22Rv1 (cell line): ENCODE measurements around the gene MCM7.

Source experiments
- CTCF ChIP-seq: fragments of 450-650 bp; IDR thresholded peaks from 2 replicates; pipeline ENCODE4 v1.5.1; 2017; ENCODE audit warnings: mild to moderate bottlenecking
- ZFX ChIP-seq: fragments of 450-650 bp; IDR thresholded peaks from 2 replicates; pipeline ENCODE4 v1.6.1; 2017; ENCODE audit warnings: antibody characterized with exemption, borderline replicate concordance

GRCh38 chr7:100111914-100112313 lies 10.7 kb upstream of the MCM7 start:
- TF ChIP-seq CTCF (no peak), ZFX (no peak)
